Hepatocyte (in vitro differentiated cells): Measurements from ENCODE around the gene APBA1. TPM values are rescaled to one million over a fixed set of nuclear protein-coding genes. Genes with fewer than 3 reads are reported as not detected.
"Not testable (repeated sequence)": the region's sequence is repeated elsewhere in the genome, so short reads cannot be mapped to it uniquely, and the experiment has no call there.

Experiments
- DNase-seq: peaks from one replicate; pipeline ENCODE4 v3.0.0-alpha.2; 2016; ENCODE audit warnings: low spot score
- H2AFZ ChIP-seq: fragments of 200-600 bp; sonication (generic); 2 replicates; pipeline ENCODE4 v1.6.0; 2016; ENCODE audit warnings: antibody characterized with exemption, mild to moderate bottlenecking
- H3K27ac ChIP-seq: fragments of 200-600 bp; sonication (generic); 2 replicates; pipeline ENCODE4 v1.5.1; 2016; ENCODE audit warnings: mild to moderate bottlenecking
- H3K27me3 ChIP-seq: fragments of 200-600 bp; sonication (generic); 2 replicates; pipeline ENCODE4 v1.6.1; 2016
- H3K36me3 ChIP-seq: fragments of 200-600 bp; sonication (generic); replicated peaks from 2 replicates; pipeline ENCODE4 v1.5.1; 2016; ENCODE audit warnings: low read depth; ENCODE audit not compliant: insufficient read depth
- H3K4me1 ChIP-seq: fragments of 200-600 bp; sonication (generic); 2 replicates; pipeline ENCODE4 v1.5.1; 2016; ENCODE audit warnings: mild to moderate bottlenecking, moderate library complexity; ENCODE audit not compliant: insufficient read depth
- H3K4me2 ChIP-seq: fragments of 200-600 bp; sonication (generic); 2 replicates; pipeline ENCODE4 v1.6.0; 2016
- H3K4me3 ChIP-seq: fragments of 200-600 bp; sonication (generic); 2 replicates; pipeline ENCODE4 v1.5.1; 2016; ENCODE audit warnings: mild to moderate bottlenecking
- H3K79me2 ChIP-seq: fragments of 200-600 bp; sonication (generic); 2 replicates; pipeline ENCODE4 v1.6.0; 2017; ENCODE audit warnings: mild to moderate bottlenecking
- H3K9me2 ChIP-seq: fragments of 200-600 bp; sonication (generic); replicated peaks from 2 replicates; pipeline ENCODE4 v1.6.0; 2017; ENCODE audit warnings: mild to moderate bottlenecking; ENCODE audit not compliant: insufficient read depth
- H3K9me3 ChIP-seq: fragments of 200-600 bp; sonication (generic); 2 replicates; pipeline ENCODE4 v1.5.1; 2016; ENCODE audit warnings: low read depth, mild to moderate bottlenecking
- H4K20me1 ChIP-seq: fragments of 200-600 bp; sonication (generic); 2 replicates; pipeline ENCODE4 v1.6.0; 2016; ENCODE audit warnings: mild to moderate bottlenecking; ENCODE audit not compliant: insufficient read depth, poor library complexity, severe bottlenecking
- CTCF ChIP-seq: fragments of 200-600 bp; sonication (generic); IDR thresholded peaks from 2 replicates; pipeline ENCODE4 v1.5.1; 2016; ENCODE audit warnings: antibody characterized with exemption, mild to moderate bottlenecking; ENCODE audit not compliant: poor library complexity
- EZH2 ChIP-seq: fragments of 200-600 bp; sonication (generic); IDR thresholded peaks from 2 replicates; pipeline ENCODE4 v1.6.1; 2016; ENCODE audit warnings: antibody characterized with exemption, mild to moderate bottlenecking, borderline replicate concordance
- EZH2phosphoT487 ChIP-seq: fragments of 200-600 bp; sonication (generic); IDR thresholded peaks from one replicate; pipeline ENCODE4 v1.6.1; 2018; ENCODE audit warnings: antibody characterized with exemption, mild to moderate bottlenecking, low read depth, moderate library complexity; ENCODE audit not compliant: unreplicated experiment, severe bottlenecking
- WGBS: methylation state at CpG from one replicate; pipeline ENCODE4 v1.1.6; 2016; ENCODE audit warnings: low lambda C conversion rate; ENCODE audit errors: missing lambda C conversion rate; 5-methylcytosine and 5-hydroxymethylcytosine counted together
- polyA plus RNA-seq: library from polyadenylated mRNA; unstranded; fragments of >200 nt; fragmentation: Nextera tagmentation; extraction: Ambion mirVana; gene quantifications from 2 replicates; pipeline ENCODE4 v1.2.1, GENCODE V29; 2016
- total RNA-seq: library from RNA; depleted of rRNA; stranded (reverse); fragments of >200 nt; gene quantifications from 2 replicates; pipeline ENCODE4 v1.2.3, GENCODE V29; 2014

The APBA1 gene
- total and polyA plus RNA-seq, 2 experiments from 2014 or later, result 1.5 to 12.0 TPM

GRCh38 chr9:69600314-69601047 lies 71.7 kb downstream of the APBA1 start:
- Histone ChIP-seq H3K79me2 (no peaks in the 10 kb centered on the region), H3K9me3 (no peaks in the 10 kb centered on the region), H4K20me1 (no peaks in the 10 kb centered on the region), H3K9me2 (no peaks in the 10 kb centered on the region), H3K27me3 (no peaks in the 10 kb centered on the region), H2AFZ (no peak overlapping the region), H3K27ac (no peak overlapping the region), H3K4me3 (no peak overlapping the region), H3K4me2 (no peak overlapping the region), H3K4me1 (no peaks in the 10 kb centered on the region), H3K36me3 (no peaks in the 10 kb centered on the region)
- 92% methylated on average over 7 of the region's 7 CpGs for WGBS
- TF ChIP-seq CTCF (no peak), EZH2 (no peak), EZH2phosphoT487 (no peak)
- no peak for DNase-seq

GRCh38 chr9:69599232-69599971 lies 72.8 kb downstream of the APBA1 start:
- Histone ChIP-seq H3K9me3 (no peaks in the 10 kb centered on the region), H3K27me3 (no peaks in the 10 kb centered on the region), H3K4me3 (no peak overlapping the region), H3K4me2 (no peak overlapping the region), H3K27ac (no peak overlapping the region), H3K9me2 (no peaks in the 10 kb centered on the region), H3K79me2 (no peaks in the 10 kb centered on the region), H3K36me3 (no peaks in the 10 kb centered on the region), H2AFZ (no peak overlapping the region), H3K4me1 (no peaks in the 10 kb centered on the region), H4K20me1 (no peaks in the 10 kb centered on the region)
- TF ChIP-seq CTCF (no peak), EZH2 (no peak), EZH2phosphoT487 (no peak)
- DNase-seq, result no peak
- 78% methylated on average over 8 of the region's 8 CpGs for WGBS

- not testable (repeated sequence) for H3K27ac ChIP-seq, H3K79me2 ChIP-seq, H3K27me3 ChIP-seq, H3K9me2 ChIP-seq, H3K9me3 ChIP-seq, H3K4me3 ChIP-seq, H2AFZ ChIP-seq, H3K36me3 ChIP-seq, H4K20me1 ChIP-seq, H3K4me2 ChIP-seq, H3K4me1 ChIP-seq, DNase-seq
- 42% methylated on average over 1 of the region's 1 CpG for WGBS
These were observed 75.3 kb downstream of the APBA1 start for GRCh38 chr9:69596906-69597305.

GRCh38 chr9:69594180-69594579 lies 78.0 kb downstream of the APBA1 start:
- Histone ChIP-seq H3K79me2 (no peaks in the 10 kb centered on the region), H3K27me3 (no peaks in the 10 kb centered on the region), H3K36me3 (no peaks in the 10 kb centered on the region), H2AFZ (no peak overlapping the region), H4K20me1 (no peaks in the 10 kb centered on the region), H3K4me3 (no peak overlapping the region), H3K9me3 (no peaks in the 10 kb centered on the region), H3K9me2 (no peaks in the 10 kb centered on the region), H3K27ac (no peak overlapping the region), H3K4me2 (peak overlapping the region; percentile 23), H3K4me1 (peaks cover 5% of the 10 kb centered on the region)
- 38% methylated on average over 2 of the region's 2 CpGs for WGBS
- DNase-seq, result no peak
- TF ChIP-seq EZH2, result no peak
- TF ChIP-seq CTCF, result no peak
- no peak for TF ChIP-seq EZH2phosphoT487
